ENCODE measurements around the gene SLAMF1. TPM values are rescaled to one million over a fixed set of nuclear protein-coding genes. Genes with fewer than 3 reads are reported as not detected.

The SLAMF1 gene
- total and polyA plus RNA-seq, 2 of the 13 experiments (the other 11 are each of a cell fraction or from before 2014, with no cell fraction given): not detected

DNA sequence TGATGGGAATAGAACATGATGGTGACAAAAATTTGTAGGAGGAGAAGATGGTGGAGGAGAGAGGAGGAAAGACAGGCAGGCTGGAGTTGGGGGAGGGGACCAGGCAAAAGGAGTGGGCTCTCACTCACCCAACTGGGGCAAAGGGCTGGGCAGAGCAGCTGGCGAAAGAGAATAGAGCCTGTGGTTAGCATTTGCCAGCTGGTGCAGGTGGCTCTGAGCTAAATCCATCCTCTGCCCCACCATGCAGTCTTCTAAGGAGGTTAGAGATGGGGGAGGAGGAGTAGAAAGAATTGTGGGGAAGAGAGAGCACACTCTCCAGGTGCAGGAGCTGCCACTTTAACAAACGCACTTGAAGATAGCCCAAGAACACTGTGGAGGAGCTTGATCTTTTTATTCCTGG, 27.6 kb upstream of the SLAMF1 start:
- no TSS peak for BruUV-seq (replicated peaks)
- WGBS (ENCODE audit: low lambda C conversion rate): 4% methylated on average over 2 of the region's 2 CpGs
- no peak for ATAC-seq
- in situ Hi-C loops (cut with HindIII; ENCODE audit: extremely low pct_ligation_motif_present, low pct_unique_long_range_greater_than_20kb): no loop called here
- no peak for FAIRE-seq
- H3K4me3 ChIP-seq (replicated peaks in 1 of 3; ENCODE audit: insufficient read depth in 1 of 3, low read depth in 2 of 3, low read length in 3 of 3): no peak overlapping the region
- H3K27me3 ChIP-seq (ENCODE audit: control insufficient read depth in 1 of 2, insufficient read depth in 2 of 2, low read length in 2 of 2): peaks cover 0 to 6% of the 10 kb centered on the region in 2 experiments; a peak in 1 of 5 replicates
- H3K36me3 ChIP-seq (replicated peaks in 1 of 2; ENCODE audit: control insufficient read depth in 1 of 2, insufficient read depth in 2 of 2, low read length in 2 of 2): no peaks in the 10 kb centered on the region
- H3K9ac ChIP-seq (ENCODE audit: insufficient read depth, low read depth, low read length): no peak overlapping the region
- H3K9me3 ChIP-seq (ENCODE audit: low read length): no peaks in the 10 kb centered on the region
- H3K27ac ChIP-seq (ENCODE audit: extremely low read length, insufficient read depth, low read length): no peak overlapping the region
- no peaks in the 10 kb centered on the region for H3K4me1 ChIP-seq (ENCODE audit: insufficient read depth, low read length)
- no peak for TF ChIP-seq YY1 (IDR thresholded peaks at IDR 0.05; ENCODE audit: insufficient read depth, insufficient replicate concordance, low read depth, low read length)
- no peak for TF ChIP-seq ZNF20 (CRISPR knock-in tag; IDR thresholded peaks at IDR 0.05)
- TF ChIP-seq NCOR1 (IDR thresholded peaks at IDR 0.05; ENCODE audit: borderline replicate concordance, low read length): no peak
- TF ChIP-seq RORA (CRISPR knock-in tag; IDR thresholded peaks at IDR 0.05): no peak
- no peak for TF ChIP-seq SAFB2 (CRISPR knock-in tag; IDR thresholded peaks at IDR 0.05; ENCODE audit: borderline replicate concordance, low read depth)
- TF ChIP-seq, protein P1, sequence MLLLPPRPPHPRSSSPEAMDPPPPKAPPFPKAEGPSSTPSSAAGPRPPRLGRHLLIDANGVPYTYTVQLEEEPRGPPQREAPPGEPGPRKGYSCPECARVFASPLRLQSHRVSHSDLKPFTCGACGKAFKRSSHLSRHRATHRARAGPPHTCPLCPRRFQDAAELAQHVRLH (CRISPR knock-in tag; IDR thresholded peaks at IDR 0.05; ENCODE audit: borderline replicate concordance, low read depth): no peak
- TF ChIP-seq ZNF224 (CRISPR knock-in tag; IDR thresholded peaks at IDR 0.05): no peak
- CTCF ChIA-PET (ENCODE audit: low intra/inter-chr PET ratio, low total read pairs): no interaction called here
- POLR2A ChIA-PET: no interaction called here
- DNase-seq (ENCODE audit: low spot score): no peak
- no peaks in the 10 kb centered on the region for H3K79me2 ChIP-seq (ENCODE audit: insufficient read depth, low read length)
- intact Hi-C loops (cut with micrococcal nuclease; ENCODE audit: unreplicated experiment): no loop called here
- H4K20me1 ChIP-seq (ENCODE audit: insufficient read depth, low read length): no peaks in the 10 kb centered on the region
- H2AFZ ChIP-seq (ENCODE audit: low read length): no peak overlapping the region
- no peak overlapping the region for H3K4me2 ChIP-seq (ENCODE audit: low read depth, low read length)

DNA sequence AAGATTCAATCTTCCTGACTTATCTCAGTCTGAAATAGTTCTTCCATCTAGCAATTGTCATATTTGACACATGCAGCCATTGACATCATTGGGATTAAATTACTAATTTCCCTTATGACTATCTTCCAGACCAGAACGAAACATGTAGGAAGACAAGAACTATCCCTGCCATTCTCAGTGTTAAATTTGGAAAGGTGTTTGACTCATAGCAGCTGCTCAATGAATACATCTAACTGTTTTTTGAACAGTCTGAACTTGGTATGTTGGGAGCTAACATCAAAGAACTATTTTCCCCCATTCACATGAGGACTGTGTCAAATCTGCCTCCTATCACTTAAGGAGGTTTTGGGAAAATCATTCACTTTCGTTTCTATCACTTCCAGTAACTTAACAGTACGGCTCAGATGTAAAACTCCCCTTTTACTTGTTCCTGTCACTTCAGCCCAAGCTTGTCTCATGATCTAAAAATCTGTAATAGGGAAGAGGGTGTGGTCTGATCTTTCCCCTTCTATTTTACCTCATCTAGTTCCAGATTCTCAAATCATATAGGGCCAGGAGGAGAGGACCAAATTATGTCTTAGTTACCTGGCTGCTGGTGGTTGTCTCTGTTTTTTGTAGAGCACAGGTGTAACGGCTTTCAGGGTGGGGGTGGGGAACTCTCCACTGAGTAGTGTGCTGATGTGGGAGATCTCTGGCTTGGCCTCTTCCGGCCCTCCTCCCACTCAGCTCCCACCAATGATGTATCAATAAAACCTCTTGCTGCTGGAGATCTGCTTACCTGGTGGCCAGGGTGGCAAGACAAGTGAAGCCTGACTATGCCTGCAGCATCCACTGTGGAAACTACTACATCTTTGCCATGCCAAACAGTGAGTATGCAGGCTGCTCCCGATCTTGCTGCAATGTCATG, 26.2 kb upstream of the SLAMF1 start:
- FAIRE-seq (no peak), DNase-seq (ENCODE audit: low spot score) (no peak), ATAC-seq (no peak)
- no peaks in the 10 kb centered on the region for H3K9me3 ChIP-seq (ENCODE audit: low read length)
- intact Hi-C loops (cut with micrococcal nuclease; ENCODE audit: unreplicated experiment): no loop called here
- TF ChIP-seq MAF1 (CRISPR knock-in tag; IDR thresholded peaks at IDR 0.05; ENCODE audit: borderline replicate concordance): no peak
- TF ChIP-seq, protein P2, sequence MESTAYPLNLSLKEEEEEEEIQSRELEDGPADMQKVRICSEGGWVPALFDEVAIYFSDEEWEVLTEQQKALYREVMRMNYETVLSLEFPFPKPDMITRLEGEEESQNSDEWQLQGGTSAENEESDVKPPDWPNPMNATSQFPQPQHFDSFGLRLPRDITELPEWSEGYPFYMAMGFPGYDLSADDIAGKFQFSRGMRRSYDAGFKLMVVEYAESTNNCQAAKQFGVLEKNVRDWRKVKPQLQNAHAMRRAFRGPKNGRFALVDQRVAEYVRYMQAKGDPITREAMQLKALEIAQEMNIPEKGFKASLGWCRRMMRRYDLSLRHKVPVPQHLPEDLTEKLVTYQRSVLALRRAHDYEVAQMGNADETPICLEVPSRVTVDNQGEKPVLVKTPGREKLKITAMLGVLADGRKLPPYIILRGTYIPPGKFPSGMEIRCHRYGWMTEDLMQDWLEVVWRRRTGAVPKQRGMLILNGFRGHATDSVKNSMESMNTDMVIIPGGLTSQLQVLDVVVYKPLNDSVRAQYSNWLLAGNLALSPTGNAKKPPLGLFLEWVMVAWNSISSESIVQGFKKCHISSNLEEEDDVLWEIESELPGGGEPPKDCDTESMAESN (CRISPR knock-in tag; conservative IDR thresholded peaks at IDR 0.05): no peak
- TF ChIP-seq, protein P3, sequence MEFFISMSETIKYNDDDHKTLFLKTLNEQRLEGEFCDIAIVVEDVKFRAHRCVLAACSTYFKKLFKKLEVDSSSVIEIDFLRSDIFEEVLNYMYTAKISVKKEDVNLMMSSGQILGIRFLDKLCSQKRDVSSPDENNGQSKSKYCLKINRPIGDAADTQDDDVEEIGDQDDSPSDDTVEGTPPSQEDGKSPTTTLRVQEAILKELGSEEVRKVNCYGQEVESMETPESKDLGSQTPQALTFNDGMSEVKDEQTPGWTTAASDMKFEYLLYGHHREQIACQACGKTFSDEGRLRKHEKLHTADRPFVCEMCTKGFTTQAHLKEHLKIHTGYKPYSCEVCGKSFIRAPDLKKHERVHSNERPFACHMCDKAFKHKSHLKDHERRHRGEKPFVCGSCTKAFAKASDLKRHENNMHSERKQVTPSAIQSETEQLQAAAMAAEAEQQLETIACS (CRISPR knock-in tag; IDR thresholded peaks at IDR 0.05): no peak
- TF ChIP-seq, protein P4, sequence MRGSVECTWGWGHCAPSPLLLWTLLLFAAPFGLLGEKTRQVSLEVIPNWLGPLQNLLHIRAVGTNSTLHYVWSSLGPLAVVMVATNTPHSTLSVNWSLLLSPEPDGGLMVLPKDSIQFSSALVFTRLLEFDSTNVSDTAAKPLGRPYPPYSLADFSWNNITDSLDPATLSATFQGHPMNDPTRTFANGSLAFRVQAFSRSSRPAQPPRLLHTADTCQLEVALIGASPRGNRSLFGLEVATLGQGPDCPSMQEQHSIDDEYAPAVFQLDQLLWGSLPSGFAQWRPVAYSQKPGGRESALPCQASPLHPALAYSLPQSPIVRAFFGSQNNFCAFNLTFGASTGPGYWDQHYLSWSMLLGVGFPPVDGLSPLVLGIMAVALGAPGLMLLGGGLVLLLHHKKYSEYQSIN (CRISPR knock-in tag; IDR thresholded peaks at IDR 0.05; ENCODE audit: borderline replicate concordance): no peak
- TF ChIP-seq ZBTB21 (CRISPR knock-in tag; IDR thresholded peaks at IDR 0.05): no peak
- H3K36me3 ChIP-seq (replicated peaks in 1 of 2; ENCODE audit: control insufficient read depth in 1 of 2, insufficient read depth in 2 of 2, low read length in 2 of 2): no peaks in the 10 kb centered on the region
- no peak overlapping the region for H3K27ac ChIP-seq (ENCODE audit: extremely low read length, insufficient read depth, low read length)
- no TSS peak for BruUV-seq (replicated peaks)
- H3K9ac ChIP-seq (ENCODE audit: insufficient read depth, low read depth, low read length): no peak overlapping the region
- no peak overlapping the region for H3K4me3 ChIP-seq (replicated peaks in 1 of 3; ENCODE audit: insufficient read depth in 1 of 3, low read depth in 2 of 3, low read length in 3 of 3)
- 2% methylated on average over 6 of the region's 6 CpGs for WGBS (ENCODE audit: low lambda C conversion rate)
- no peak overlapping the region for H3K4me2 ChIP-seq (ENCODE audit: low read depth, low read length)
- no peaks in the 10 kb centered on the region for H3K79me2 ChIP-seq (ENCODE audit: insufficient read depth, low read length)
- H2AFZ ChIP-seq (ENCODE audit: low read length): no peak overlapping the region
- CTCF ChIA-PET (ENCODE audit: low intra/inter-chr PET ratio, low total read pairs): no interaction called here
- no peaks in the 10 kb centered on the region for H4K20me1 ChIP-seq (ENCODE audit: insufficient read depth, low read length)
- in situ Hi-C loops (cut with HindIII; ENCODE audit: extremely low pct_ligation_motif_present, low pct_unique_long_range_greater_than_20kb): no loop called here
- POLR2A ChIA-PET: no interaction called here
- H3K4me1 ChIP-seq (ENCODE audit: insufficient read depth, low read length): no peaks in the 10 kb centered on the region
- no peaks in the 10 kb centered on the region for H3K27me3 ChIP-seq (ENCODE audit: control insufficient read depth in 1 of 2, insufficient read depth in 2 of 2, low read length in 2 of 2)
